Measurements from ENCODE around the gene PPP1R26.

DNA sequence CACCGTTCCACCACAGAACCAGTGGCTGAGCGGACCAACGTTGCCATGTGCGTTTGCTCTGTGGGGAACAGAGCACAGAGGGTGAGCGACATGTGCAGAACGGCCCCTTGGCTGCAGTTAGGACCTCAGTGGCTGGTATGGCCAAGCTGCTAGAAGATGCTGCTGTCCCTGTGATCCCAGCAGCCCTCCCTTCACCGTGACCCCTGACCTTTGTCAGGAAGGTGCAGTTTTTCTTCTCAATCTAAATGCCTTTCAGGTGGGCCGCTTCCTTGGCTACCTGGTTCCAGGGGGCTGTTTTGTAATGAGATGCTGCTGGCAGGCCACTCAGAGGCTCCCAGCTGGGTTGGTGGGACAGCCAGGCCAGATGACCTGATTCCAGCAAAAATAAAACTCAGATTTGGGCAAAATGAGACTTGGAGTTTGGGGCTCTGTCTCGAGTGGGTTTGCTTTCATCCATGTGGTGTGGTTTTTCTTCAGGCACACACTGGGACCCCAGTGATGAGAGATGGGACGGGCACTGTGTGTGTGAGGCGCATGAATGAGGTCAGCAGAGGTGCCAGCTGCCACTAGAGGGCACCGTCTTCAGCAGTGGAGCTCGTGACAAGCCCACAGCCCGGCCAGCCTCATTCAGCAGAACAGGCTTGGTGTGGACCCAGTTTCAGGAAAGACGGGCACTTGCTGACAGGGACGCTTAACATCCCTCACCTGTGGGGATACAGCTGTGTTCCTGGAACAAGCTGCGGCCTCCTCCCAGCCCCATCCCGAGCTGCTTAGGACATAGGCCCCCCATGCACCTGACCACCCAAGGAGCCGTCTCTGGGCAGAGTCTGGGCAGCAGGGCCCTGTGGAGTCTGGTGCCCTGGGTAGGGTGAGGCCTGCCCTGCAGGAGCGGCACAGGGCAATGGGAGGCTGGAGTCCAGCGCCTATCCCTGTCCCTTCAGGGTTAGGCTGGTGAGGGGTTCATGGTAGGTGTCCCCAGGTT, 25.0 kb downstream of the PPP1R26 start:
- TF ChIP-seq, protein P1, sequence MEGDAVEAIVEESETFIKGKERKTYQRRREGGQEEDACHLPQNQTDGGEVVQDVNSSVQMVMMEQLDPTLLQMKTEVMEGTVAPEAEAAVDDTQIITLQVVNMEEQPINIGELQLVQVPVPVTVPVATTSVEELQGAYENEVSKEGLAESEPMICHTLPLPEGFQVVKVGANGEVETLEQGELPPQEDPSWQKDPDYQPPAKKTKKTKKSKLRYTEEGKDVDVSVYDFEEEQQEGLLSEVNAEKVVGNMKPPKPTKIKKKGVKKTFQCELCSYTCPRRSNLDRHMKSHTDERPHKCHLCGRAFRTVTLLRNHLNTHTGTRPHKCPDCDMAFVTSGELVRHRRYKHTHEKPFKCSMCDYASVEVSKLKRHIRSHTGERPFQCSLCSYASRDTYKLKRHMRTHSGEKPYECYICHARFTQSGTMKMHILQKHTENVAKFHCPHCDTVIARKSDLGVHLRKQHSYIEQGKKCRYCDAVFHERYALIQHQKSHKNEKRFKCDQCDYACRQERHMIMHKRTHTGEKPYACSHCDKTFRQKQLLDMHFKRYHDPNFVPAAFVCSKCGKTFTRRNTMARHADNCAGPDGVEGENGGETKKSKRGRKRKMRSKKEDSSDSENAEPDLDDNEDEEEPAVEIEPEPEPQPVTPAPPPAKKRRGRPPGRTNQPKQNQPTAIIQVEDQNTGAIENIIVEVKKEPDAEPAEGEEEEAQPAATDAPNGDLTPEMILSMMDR (IDR thresholded peaks at IDR 0.05; ENCODE audit: insufficient read depth, low read length): peak; percentile 94
- TF ChIP-seq POLR2AphosphoS5 (IDR thresholded peaks at IDR 0.05; ENCODE audit: low read depth) (peak; percentile 14; the same call in 1 of the 2 replicates), SPI1 (IDR thresholded peaks at IDR 0.05; ENCODE audit: borderline replicate concordance, low read depth) (no peak), GABPA (IDR thresholded peaks at IDR 0.05; ENCODE audit: low read depth) (no peak)
